ENCODE results near the gene SEC14L6. TPM values are rescaled to one million over a fixed set of nuclear protein-coding genes. Genes with fewer than 3 reads are reported as not detected.

Gene SEC14L6
- total RNA-seq, 4 donors from 2014 or later, result 1.2 to 1.5 (median 1.4) TPM; not detected in 1

DNA sequence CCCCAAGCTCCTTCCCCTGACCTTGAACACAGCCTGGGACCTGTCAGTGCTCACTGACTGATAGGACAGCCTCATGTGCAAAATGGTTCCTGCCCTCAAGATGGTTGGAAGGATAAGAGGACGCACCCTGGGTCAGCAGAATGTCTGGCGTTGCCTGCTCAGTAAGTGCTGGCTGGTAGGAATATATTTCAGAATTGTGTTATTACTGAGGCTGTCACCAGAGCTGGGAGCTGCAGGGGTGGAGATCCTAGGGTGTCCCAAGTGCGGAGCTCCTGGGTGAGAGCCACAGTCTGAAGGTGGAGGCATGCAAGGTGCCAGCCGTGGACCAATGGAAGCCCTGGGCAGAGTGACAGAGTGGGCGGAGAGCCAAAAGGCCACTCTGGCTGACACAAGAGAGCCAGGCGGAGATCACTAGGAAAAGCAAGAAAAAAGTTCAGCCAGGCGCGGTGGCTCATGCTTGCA is 40.0 kb downstream of the SEC14L6 start:
- WGBS, result 89% methylated on average over 8 of the region's 8 CpGs
- no peak for DNase-seq (ENCODE audit: extremely low spot score)
- intact Hi-C loops (cut with DNase I), result no loop called here
- Histone ChIP-seq H3K27ac (replicated peaks in 1 of 4) (no peak overlapping the region), H3K4me1 (peaks cover 0 to 7% (median 4%) of the 10 kb centered on the region in 4 donors), H3K9me3 (no peaks in the 10 kb centered on the region), H3K27me3 (peaks cover 0 to 61% (median 15%) of the 10 kb centered on the region in 4 donors), H3K4me3 (no peak overlapping the region), H3K36me3 (no peaks in the 10 kb centered on the region)
- TF ChIP-seq EP300 (IDR thresholded peaks at IDR 0.05) (no peak), POLR2A (IDR thresholded peaks at IDR 0.05; ENCODE audit: low read depth) (no peak), POLR2AphosphoS5 (IDR thresholded peaks at IDR 0.05) (no peak)
- TF ChIP-seq, protein P1, sequence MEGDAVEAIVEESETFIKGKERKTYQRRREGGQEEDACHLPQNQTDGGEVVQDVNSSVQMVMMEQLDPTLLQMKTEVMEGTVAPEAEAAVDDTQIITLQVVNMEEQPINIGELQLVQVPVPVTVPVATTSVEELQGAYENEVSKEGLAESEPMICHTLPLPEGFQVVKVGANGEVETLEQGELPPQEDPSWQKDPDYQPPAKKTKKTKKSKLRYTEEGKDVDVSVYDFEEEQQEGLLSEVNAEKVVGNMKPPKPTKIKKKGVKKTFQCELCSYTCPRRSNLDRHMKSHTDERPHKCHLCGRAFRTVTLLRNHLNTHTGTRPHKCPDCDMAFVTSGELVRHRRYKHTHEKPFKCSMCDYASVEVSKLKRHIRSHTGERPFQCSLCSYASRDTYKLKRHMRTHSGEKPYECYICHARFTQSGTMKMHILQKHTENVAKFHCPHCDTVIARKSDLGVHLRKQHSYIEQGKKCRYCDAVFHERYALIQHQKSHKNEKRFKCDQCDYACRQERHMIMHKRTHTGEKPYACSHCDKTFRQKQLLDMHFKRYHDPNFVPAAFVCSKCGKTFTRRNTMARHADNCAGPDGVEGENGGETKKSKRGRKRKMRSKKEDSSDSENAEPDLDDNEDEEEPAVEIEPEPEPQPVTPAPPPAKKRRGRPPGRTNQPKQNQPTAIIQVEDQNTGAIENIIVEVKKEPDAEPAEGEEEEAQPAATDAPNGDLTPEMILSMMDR (IDR thresholded peaks at IDR 0.05), result no peak

- Histone ChIP-seq H3K27ac (replicated peaks in 1 of 4) (no peak overlapping the region), H3K4me1 (peaks cover 0 to 7% (median 4%) of the 10 kb centered on the region in 4 donors), H3K9me3 (no peaks in the 10 kb centered on the region), H3K4me3 (no peak overlapping the region), H3K27me3 (peaks cover 0 to 67% (median 15%) of the 10 kb centered on the region in 4 donors), H3K36me3 (no peaks in the 10 kb centered on the region)
- 78% methylated on average over 12 of the region's 12 CpGs for WGBS
- intact Hi-C loops (cut with DNase I), result no loop called here
- no peak for DNase-seq (ENCODE audit: extremely low spot score)
- TF ChIP-seq POLR2AphosphoS5 (IDR thresholded peaks at IDR 0.05) (no peak), EP300 (IDR thresholded peaks at IDR 0.05) (no peak), POLR2A (IDR thresholded peaks at IDR 0.05; ENCODE audit: low read depth) (no peak)
- TF ChIP-seq, protein P1 (IDR thresholded peaks at IDR 0.05), result no peak
Measured at GRCh38 chr22:30503551-30503950, 43.0 kb downstream of the SEC14L6 start.

GRCh38 chr22:30502911-30503310 is 43.6 kb downstream of the SEC14L6 start:
- no peak overlapping the region for H3K27ac ChIP-seq (replicated peaks in 1 of 4)
- H3K4me3 ChIP-seq, result no peak overlapping the region
- 70% methylated on average over 3 of the region's 3 CpGs for WGBS
- no peak for DNase-seq (ENCODE audit: extremely low spot score)
- intact Hi-C loops (cut with DNase I), result no loop called here
- TF ChIP-seq, protein P1 (IDR thresholded peaks at IDR 0.05), result no peak
- no peak for TF ChIP-seq EP300 (IDR thresholded peaks at IDR 0.05)
- no peak for TF ChIP-seq POLR2A (IDR thresholded peaks at IDR 0.05; ENCODE audit: low read depth)
- no peak for TF ChIP-seq POLR2AphosphoS5 (IDR thresholded peaks at IDR 0.05)
- H3K4me1 ChIP-seq, result peaks cover 0 to 7% (median 4%) of the 10 kb centered on the region in 4 donors
- H3K9me3 ChIP-seq, result no peaks in the 10 kb centered on the region
- H3K36me3 ChIP-seq, result no peaks in the 10 kb centered on the region
- H3K27me3 ChIP-seq, result peaks cover 0 to 65% (median 15%) of the 10 kb centered on the region in 4 donors

DNA sequence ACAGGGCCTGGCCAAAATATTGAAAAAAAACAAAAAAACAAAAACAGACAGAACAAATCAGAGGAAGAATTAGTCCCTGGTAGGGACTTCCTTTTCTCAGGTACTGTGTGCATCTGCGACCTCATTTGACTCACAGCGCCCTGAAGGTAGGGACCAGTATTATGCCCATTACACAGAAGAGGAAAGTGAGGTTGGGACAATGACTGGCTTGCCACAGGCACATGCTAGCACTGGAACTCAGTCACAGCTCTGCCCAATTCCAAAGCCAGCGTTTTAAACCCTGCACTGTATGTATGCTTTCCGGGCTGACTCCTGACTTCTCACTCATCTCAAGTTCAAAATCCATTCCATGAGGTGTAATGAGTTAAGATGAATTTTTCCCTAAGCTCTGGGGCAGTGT is 44.4 kb downstream of the SEC14L6 start:
- DNase-seq (ENCODE audit: extremely low spot score), result no peak
- peaks cover 0 to 7% (median 4%) of the 10 kb centered on the region in 4 donors for H3K4me1 ChIP-seq
- H3K27me3 ChIP-seq, result peaks cover 0 to 59% (median 15%) of the 10 kb centered on the region in 4 donors
- WGBS, result 93% methylated on average over 4 of the region's 4 CpGs
- H3K4me3 ChIP-seq, result no peak overlapping the region
- intact Hi-C loops (cut with DNase I), result no loop called here
- H3K27ac ChIP-seq (replicated peaks in 1 of 4), result no peak overlapping the region
- TF ChIP-seq POLR2AphosphoS5 (IDR thresholded peaks at IDR 0.05) (no peak), EP300 (IDR thresholded peaks at IDR 0.05) (no peak), POLR2A (IDR thresholded peaks at IDR 0.05; ENCODE audit: low read depth) (no peak)
- TF ChIP-seq, protein P1 (IDR thresholded peaks at IDR 0.05), result no peak
- no peaks in the 10 kb centered on the region for H3K9me3 ChIP-seq
- H3K36me3 ChIP-seq, result no peaks in the 10 kb centered on the region

DNA sequence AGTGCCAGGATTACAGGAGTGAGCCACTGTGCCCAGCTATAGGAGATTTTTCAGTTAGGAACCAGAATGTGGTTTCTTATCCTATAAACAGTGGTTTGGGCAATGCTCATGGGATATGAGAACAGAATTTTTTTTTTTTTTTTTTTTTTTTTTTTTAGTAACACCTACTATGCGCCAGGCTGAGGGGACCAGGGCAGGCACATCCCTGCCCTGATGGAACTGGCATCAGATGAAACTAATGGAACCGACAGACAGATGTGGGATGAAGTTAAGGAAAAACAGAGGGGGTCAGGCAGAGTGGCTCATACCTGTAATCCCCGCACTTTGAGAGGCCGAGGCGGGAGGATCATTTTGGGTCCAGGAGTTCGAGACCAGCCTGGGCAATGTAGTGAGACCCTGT is 45.9 kb downstream of the SEC14L6 start:
- Histone ChIP-seq H3K27ac (replicated peaks in 1 of 4) (no peak overlapping the region), H3K4me1 (peaks cover 0 to 6% (median 4%) of the 10 kb centered on the region in 4 donors), H3K27me3 (peaks cover 0 to 44% (median 14%) of the 10 kb centered on the region in 4 donors), H3K4me3 (no peak overlapping the region), H3K9me3 (no peaks in the 10 kb centered on the region), H3K36me3 (no peaks in the 10 kb centered on the region)
- no peak for DNase-seq (ENCODE audit: extremely low spot score)
- 88% methylated on average over 6 of the region's 6 CpGs for WGBS
- TF ChIP-seq, protein P1 (IDR thresholded peaks at IDR 0.05), result no peak
- TF ChIP-seq POLR2A (IDR thresholded peaks at IDR 0.05; ENCODE audit: low read depth) (no peak), POLR2AphosphoS5 (IDR thresholded peaks at IDR 0.05) (no peak), EP300 (IDR thresholded peaks at IDR 0.05) (no peak)
- intact Hi-C loops (cut with DNase I), result no loop called here

Data from esophagus muscularis mucosa (tissue), 4 donors.